ENCODE data around the gene ABHD17A.

- TF ChIP-seq EZH2 (IDR thresholded peaks at IDR 0.05; ENCODE audit: borderline replicate concordance, insufficient read depth, low read depth, low read length, poor library complexity, severe bottlenecking) (no peak), CTCF (IDR thresholded peaks at IDR 0.05) (no peak)
Observed at GRCh38 chr19:1911995-1912394, 26.7 kb upstream of the ABHD17A start.

All from B cell (primary cell).